ENCODE results near the gene RAMACL. TPM values are rescaled to one million over a fixed set of nuclear protein-coding genes. Genes with fewer than 3 reads are reported as not detected.
"Not testable (repeated sequence)": the region's sequence is repeated elsewhere in the genome, so short reads cannot be mapped to it uniquely, and the experiment has no call there.

Gene RAMACL
- total RNA-seq, 4 donors from 2014 or later, result 1.5 to 8.1 (median 1.8) TPM; not detected in 1

DNA sequence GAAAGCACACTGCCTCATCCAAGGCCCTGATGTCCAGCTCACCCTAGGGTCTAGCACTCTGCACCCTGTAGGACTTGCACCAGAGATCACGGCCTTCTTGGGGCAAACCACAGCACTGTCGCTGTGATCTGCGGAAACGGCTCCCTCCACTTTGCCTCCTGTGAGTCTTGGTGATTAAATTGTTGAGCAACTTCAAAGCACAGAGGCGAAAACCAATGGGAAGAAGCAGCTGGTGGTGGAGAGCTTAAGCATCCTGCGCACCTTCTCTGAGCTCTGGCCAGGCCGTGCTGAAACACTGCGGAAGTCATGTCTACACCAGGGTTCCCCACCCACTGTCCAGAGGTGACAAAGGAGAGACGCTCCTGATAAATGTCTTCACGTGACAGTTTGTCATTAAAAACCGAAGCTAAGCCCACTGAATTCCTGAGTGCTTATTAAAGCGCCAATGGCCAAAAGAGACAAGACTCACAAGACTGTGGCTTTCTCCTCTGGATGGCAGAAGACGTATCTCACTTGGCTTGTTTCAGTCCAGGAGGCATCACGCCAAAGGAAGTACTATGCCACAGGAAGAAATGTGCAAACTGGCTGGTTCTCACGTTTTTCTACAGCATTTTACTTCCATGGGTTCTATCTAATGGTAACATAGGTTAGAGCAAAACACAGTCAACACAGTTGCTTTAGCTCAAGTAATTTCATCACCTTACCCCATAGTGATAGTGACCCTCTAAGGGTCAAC lies 3.1 kb downstream of the RAMACL start:
- intact Hi-C loops (cut with DNase I; ENCODE audit: low total_unique reads), result no loop called here
- DNase-seq, result no peak
- H3K36me3 ChIP-seq, result no peaks in the 10 kb centered on the region
- no peak overlapping the region for H3K4me3 ChIP-seq
- H3K27me3 ChIP-seq, result no peaks in the 10 kb centered on the region
- H3K9me3 ChIP-seq, result no peaks in the 10 kb centered on the region
- TF ChIP-seq POLR2A (IDR thresholded peaks at IDR 0.05) (no peak), CTCF (IDR thresholded peaks at IDR 0.05) (no peak)
- H3K27ac ChIP-seq, result no peak overlapping the region
- H3K4me1 ChIP-seq, result no peaks in the 10 kb centered on the region

DNA sequence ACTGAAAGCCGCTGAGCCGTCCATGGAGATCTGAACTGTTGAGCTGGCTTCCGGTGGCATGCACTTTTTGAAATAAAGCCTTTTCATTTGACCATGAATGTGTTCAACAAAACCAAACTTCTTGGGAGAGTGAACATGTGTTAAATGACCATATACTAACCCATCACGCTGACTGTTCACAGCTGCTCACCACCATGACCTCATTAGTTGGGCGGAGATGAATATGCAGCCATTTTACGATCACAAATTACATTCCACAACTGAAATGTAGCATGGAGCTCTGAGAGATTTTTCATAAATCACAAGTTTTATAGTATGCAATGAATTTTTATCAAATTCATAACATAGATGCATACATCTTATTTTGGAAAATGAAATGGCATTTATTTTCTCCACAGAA lies 4.2 kb downstream of the RAMACL start:
- Histone ChIP-seq H3K27me3 (no peaks in the 10 kb centered on the region), H3K4me1 (no peaks in the 10 kb centered on the region), H3K27ac (no peak overlapping the region), H3K9me3 (no peaks in the 10 kb centered on the region), H3K36me3 (no peaks in the 10 kb centered on the region), H3K4me3 (no peak overlapping the region)
- TF ChIP-seq POLR2A (IDR thresholded peaks at IDR 0.05) (no peak), CTCF (IDR thresholded peaks at IDR 0.05) (no peak)
- intact Hi-C loops (cut with DNase I; ENCODE audit: low total_unique reads), result no loop called here
- DNase-seq, result no peak

DNA sequence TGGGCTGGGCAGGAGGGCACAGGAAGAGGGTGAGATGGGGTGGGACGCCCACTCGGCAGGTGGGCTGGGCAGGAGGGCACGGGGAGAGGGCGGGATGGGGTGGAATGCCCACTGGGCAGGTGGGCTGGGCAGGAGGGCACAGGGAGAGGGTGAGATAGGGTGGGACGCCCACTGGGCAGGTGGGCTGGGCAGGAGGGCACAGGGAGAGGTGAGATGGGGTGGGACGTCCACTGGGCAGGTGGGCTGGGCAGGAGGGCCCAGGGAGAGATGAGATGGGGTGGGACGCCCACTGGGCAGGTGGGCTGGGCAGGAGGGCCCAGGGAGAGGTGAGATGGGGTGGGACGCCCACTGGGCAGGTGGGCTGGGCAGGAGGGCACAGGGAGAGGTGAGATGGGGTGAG lies 4.7 kb downstream of the RAMACL start:
- H3K27ac ChIP-seq; H3K36me3 ChIP-seq; H3K27me3 ChIP-seq; intact Hi-C loops (cut with DNase I; ENCODE audit: low total_unique reads); H3K4me3 ChIP-seq; H3K9me3 ChIP-seq; DNase-seq; H3K4me1 ChIP-seq: not testable (repeated sequence)

- intact Hi-C loops (cut with DNase I; ENCODE audit: low total_unique reads), result no loop called here
- H3K27ac ChIP-seq, result no peak overlapping the region
- TF ChIP-seq CTCF (IDR thresholded peaks at IDR 0.05), result no peak
- no peak for TF ChIP-seq POLR2A (IDR thresholded peaks at IDR 0.05)
- H3K4me3 ChIP-seq, result no peak overlapping the region
- H3K27me3 ChIP-seq, result no peaks in the 10 kb centered on the region
- H3K4me1 ChIP-seq, result no peaks in the 10 kb centered on the region
- H3K36me3 ChIP-seq, result no peaks in the 10 kb centered on the region
- no peak for DNase-seq
- peaks cover 0 to 5% of the 10 kb centered on the region in 2 donors for H3K9me3 ChIP-seq
Measured at GRCh38 chr6:166581091-166581511, 5.4 kb downstream of the RAMACL start.

DNA sequence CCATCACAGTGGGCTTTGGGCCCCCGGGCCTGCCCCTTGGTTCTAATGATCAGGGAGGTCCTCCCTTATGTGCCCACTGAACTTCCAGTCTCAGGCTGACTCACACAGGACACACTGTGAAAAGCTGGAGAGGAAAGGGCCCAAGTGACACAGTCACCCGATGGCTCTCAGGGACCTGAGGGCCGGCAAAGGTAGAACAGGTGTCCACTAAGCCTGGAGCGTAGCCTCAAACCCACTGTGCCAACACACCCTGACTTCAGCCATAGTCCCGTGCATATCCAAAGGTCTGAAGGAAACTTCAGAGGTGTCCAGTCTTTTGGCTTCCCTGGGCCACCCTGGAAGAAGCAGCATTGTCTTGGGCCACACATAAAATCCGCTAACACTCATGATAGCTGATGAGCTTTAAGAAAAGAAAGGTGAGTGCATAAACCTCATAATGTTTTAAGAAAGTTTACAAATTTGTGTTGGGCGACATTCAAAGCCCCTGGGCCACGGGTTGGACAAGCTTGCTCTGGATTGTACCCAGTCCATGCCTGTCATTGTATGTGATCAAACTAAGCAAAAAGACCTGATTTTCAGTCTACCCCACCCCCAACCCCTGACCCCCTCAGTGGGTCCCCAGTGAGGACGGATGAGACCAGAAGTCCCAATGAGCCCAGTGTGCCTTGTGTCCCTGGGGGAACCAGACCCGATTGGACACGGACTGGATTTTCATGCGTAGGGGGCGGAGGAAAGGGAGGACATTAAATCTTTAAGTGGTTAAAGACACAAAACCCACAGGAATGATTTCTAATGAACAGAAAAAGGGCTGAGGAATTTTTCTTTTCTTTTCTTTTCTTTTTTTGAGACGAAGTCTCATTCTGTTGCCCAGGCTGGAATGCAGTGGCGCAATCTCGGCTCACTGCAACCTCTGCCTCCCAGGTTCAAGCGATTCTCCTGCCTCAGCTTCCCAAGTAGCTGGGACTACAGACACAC lies 6.1 kb downstream of the RAMACL start:
- no peak for TF ChIP-seq POLR2A (IDR thresholded peaks at IDR 0.05)
- no peak for TF ChIP-seq CTCF (IDR thresholded peaks at IDR 0.05)
- no peaks in the 10 kb centered on the region for H3K27me3 ChIP-seq
- intact Hi-C loops (cut with DNase I; ENCODE audit: low total_unique reads), result no loop called here
- no peak overlapping the region for H3K27ac ChIP-seq
- no peak for DNase-seq
- H3K4me3 ChIP-seq, result no peak overlapping the region
- H3K4me1 ChIP-seq, result no peaks in the 10 kb centered on the region
- H3K9me3 ChIP-seq, result peaks cover 0 to 5% of the 10 kb centered on the region in 2 donors
- no peaks in the 10 kb centered on the region for H3K36me3 ChIP-seq

Data from uterus (tissue), 4 donors.